HL-60 (cell line): Measurements from ENCODE around the gene ZNF808.

Source experiments
- POLR2AphosphoS5 ChIP-seq: IDR thresholded peaks from 2 replicates; pipeline ENCODE4 v1.6.1; 2012; ENCODE audit warnings: low read depth
- TF ChIP-seq, protein P1 (sequence below): IDR thresholded peaks from one replicate; pipeline ENCODE4 v1.5.1; 2011; ENCODE audit warnings: low read length, control low read depth, inconsistent platforms; ENCODE audit not compliant: insufficient read depth

DNA sequence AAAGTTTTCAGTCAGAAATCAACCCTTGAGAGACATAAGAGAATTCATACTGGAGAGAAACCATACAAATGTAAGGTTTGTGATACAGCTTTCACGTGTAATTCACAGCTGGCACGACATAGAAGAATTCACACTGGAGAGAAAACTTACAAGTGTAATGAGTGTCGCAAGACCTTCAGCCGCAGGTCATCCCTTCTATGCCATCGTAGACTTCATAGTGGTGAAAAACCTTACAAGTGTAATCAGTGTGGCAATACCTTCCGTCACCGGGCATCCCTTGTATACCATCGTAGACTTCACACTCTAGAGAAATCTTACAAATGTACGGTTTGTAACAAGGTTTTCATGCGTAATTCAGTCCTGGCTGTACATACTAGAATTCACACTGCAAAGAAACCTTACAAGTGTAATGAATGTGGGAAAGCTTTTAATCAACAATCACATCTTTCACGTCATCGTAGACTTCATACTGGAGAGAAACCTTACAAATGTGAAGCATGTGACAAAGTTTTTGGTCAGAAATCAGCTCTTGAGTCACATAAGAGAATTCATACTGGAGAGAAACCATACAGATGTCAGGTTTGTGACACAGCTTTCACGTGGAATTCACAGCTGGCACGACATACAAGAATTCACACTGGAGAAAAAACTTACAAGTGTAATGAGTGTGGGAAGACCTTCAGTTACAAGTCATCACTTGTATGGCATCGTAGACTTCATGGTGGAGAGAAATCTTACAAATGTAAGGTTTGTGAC is 26.9 kb downstream of the ZNF808 start:
- TF ChIP-seq POLR2AphosphoS5 = no peak
- TF ChIP-seq, protein P1, sequence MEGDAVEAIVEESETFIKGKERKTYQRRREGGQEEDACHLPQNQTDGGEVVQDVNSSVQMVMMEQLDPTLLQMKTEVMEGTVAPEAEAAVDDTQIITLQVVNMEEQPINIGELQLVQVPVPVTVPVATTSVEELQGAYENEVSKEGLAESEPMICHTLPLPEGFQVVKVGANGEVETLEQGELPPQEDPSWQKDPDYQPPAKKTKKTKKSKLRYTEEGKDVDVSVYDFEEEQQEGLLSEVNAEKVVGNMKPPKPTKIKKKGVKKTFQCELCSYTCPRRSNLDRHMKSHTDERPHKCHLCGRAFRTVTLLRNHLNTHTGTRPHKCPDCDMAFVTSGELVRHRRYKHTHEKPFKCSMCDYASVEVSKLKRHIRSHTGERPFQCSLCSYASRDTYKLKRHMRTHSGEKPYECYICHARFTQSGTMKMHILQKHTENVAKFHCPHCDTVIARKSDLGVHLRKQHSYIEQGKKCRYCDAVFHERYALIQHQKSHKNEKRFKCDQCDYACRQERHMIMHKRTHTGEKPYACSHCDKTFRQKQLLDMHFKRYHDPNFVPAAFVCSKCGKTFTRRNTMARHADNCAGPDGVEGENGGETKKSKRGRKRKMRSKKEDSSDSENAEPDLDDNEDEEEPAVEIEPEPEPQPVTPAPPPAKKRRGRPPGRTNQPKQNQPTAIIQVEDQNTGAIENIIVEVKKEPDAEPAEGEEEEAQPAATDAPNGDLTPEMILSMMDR = no peak
